HG02798 (cell line): Measurements from ENCODE around the gene MYH7.

ENCODE experiments used
- ATAC-seq: cut with Tn5 transposase; IDR thresholded peaks from one replicate; pipeline ENCODE4 v1.9.1; 2021; ENCODE audit warnings: mild to moderate bottlenecking; ENCODE audit not compliant: unreplicated experiment, poor library complexity

MYH7 gene

GRCh38 chr14:23377573-23378563 is 57.6 kb downstream of the MYH7 start:
- no peak for ATAC-seq

GRCh38 chr14:23377198-23377550 is 58.3 kb downstream of the MYH7 start:
- ATAC-seq, result no peak

- no peak for ATAC-seq
These were observed 58.8 kb downstream of the MYH7 start, which contains the start of gene CMTM5 for GRCh38 chr14:23376482-23377197. Gene CMTM5, plus strand, starts transcription at chr14:23377046. Its CDS starts 206 bp downstream, at chr14:23377252.

GRCh38 chr14:23375527-23376251 is 59.8 kb downstream of the MYH7 start:
- ATAC-seq, result no peak

GRCh38 chr14:23373041-23373440 is 62.4 kb downstream of the MYH7 start:
- ATAC-seq, result no peak

GRCh38 chr14:23372509-23372908 is 63.0 kb downstream of the MYH7 start, which contains the start of gene IL25:
Gene IL25, plus strand, starts transcription at chr14:23372809.
- ATAC-seq, result no peak

GRCh38 chr14:23371865-23372264 is 63.6 kb downstream of the MYH7 start:
- ATAC-seq, result no peak

- no peak for ATAC-seq
These were observed 65.2 kb downstream of the MYH7 start for GRCh38 chr14:23370221-23370620.

GRCh38 chr14:23366426-23366921 is 69.0 kb downstream of the MYH7 start:
- ATAC-seq, result no peak

GRCh38 chr14:23365732-23366425 is 69.6 kb downstream of the MYH7 start:
- ATAC-seq, result no peak

GRCh38 chr14:23365036-23365731 is 70.3 kb downstream of the MYH7 start, which contains the start of gene EFS:
Gene EFS, minus strand, starts transcription at chr14:23365172. Its CDS starts 147 bp downstream, at chr14:23365025.
- ATAC-seq, result no peak

- ATAC-seq, result no peak
These were observed 71.1 kb downstream of the MYH7 start for GRCh38 chr14:23364164-23365035.
